ENCODE results near the gene IGSF9.

DNA sequence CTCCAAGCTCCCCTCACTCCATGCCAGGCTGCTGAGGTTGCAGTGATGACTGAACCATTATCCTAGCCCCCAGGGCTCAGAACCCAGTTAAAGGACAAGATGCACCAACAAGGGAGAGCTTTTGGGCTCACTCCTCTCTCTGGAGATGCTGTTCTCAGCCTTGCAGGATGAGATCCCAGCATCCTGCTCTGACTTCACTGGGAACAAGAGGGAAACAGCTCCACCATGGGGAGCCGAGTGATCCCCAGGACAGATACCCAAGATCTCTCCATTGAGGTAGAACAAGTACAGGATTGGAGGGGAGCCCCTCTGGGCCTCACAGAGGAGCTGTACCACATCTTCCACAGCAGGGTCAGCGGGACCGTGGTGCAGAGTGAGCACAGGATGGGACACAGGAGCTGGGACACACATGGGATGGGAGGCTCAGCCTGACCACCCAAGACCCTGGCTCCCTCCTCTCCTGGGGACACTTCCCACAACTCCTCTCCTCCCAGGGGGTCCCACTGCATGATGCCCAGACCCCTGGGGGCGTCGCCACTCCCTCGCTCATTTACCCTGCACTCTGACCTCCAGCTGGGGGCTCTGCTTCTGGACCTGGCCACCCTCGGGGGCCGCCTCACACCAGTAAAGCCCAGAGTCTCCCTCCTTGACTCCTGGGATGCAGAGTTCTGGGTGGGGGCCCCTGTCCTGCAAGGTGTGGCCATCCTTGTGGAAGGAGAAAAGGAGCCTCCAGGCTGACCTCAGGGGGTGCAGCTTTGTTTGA is 27.2 kb upstream of the IGSF9 start:
- TF ChIP-seq, protein P1, sequence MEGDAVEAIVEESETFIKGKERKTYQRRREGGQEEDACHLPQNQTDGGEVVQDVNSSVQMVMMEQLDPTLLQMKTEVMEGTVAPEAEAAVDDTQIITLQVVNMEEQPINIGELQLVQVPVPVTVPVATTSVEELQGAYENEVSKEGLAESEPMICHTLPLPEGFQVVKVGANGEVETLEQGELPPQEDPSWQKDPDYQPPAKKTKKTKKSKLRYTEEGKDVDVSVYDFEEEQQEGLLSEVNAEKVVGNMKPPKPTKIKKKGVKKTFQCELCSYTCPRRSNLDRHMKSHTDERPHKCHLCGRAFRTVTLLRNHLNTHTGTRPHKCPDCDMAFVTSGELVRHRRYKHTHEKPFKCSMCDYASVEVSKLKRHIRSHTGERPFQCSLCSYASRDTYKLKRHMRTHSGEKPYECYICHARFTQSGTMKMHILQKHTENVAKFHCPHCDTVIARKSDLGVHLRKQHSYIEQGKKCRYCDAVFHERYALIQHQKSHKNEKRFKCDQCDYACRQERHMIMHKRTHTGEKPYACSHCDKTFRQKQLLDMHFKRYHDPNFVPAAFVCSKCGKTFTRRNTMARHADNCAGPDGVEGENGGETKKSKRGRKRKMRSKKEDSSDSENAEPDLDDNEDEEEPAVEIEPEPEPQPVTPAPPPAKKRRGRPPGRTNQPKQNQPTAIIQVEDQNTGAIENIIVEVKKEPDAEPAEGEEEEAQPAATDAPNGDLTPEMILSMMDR (IDR thresholded peaks at IDR 0.05): no peak
- TF ChIP-seq EP300 (IDR thresholded peaks at IDR 0.05) (no peak), POLR2AphosphoS5 (IDR thresholded peaks at IDR 0.05) (no peak)

All from stomach (tissue), 4 donors.